GM23338 (cell line): Measurements from ENCODE around the gene COL2A1. TPM values are rescaled to one million over a fixed set of nuclear protein-coding genes. Genes with fewer than 3 reads are reported as not detected.

ENCODE experiments used
- ATAC-seq: fragments of 200-7000 bp; cut with Tn5 transposase; 3 replicates; pipeline ENCODE4 v1.9.1; 2020
- DNase-seq: peaks from one replicate; pipeline ENCODE4 v3.0.0-alpha.2; 2015; ENCODE audit warnings: low spot score
- H2AFZ ChIP-seq: fragments of 200-600 bp; sonication (generic); 2 replicates; pipeline ENCODE4 v1.8.0; 2016; ENCODE audit warnings: antibody characterized with exemption, mild to moderate bottlenecking, moderate library complexity
- H3F3A ChIP-seq: fragments of 200-600 bp; sonication (generic); replicated peaks from 2 replicates; pipeline ENCODE4 v1.8.0; 2017; ENCODE audit warnings: antibody characterized with exemption, mixed run types, low read depth
- H3K27ac ChIP-seq: fragments of 200-600 bp; sonication (generic); 2 replicates; pipeline ENCODE4 v1.6.1; 2016; ENCODE audit warnings: low read depth
- H3K27me3 ChIP-seq: fragments of 200-600 bp; sonication (generic); 2 replicates; pipeline ENCODE4 v1.8.0; 2016; ENCODE audit warnings: mild to moderate bottlenecking, mixed run types, moderate library complexity; ENCODE audit not compliant: insufficient read depth
- H3K36me3 ChIP-seq: fragments of 200-600 bp; sonication (generic); 2 replicates; pipeline ENCODE4 v1.8.0; 2016; ENCODE audit warnings: mild to moderate bottlenecking; ENCODE audit not compliant: insufficient read depth
- H3K4me1 ChIP-seq: fragments of 200-600 bp; sonication (generic); 2 replicates; pipeline ENCODE4 v1.8.0; 2016; ENCODE audit warnings: mild to moderate bottlenecking, moderate library complexity; ENCODE audit not compliant: insufficient read depth
- H3K4me2 ChIP-seq: fragments of 200-600 bp; sonication (generic); 2 replicates; pipeline ENCODE4 v1.7.1; 2017; ENCODE audit warnings: mixed run types
- H3K4me3 ChIP-seq: fragments of 200-600 bp; sonication (generic); 2 replicates; pipeline ENCODE4 v1.6.1; 2016; ENCODE audit warnings: mixed run types
- H3K79me2 ChIP-seq: fragments of 200-600 bp; sonication (generic); replicated peaks from 2 replicates; pipeline ENCODE4 v1.8.0; 2017; ENCODE audit warnings: mild to moderate bottlenecking; ENCODE audit not compliant: insufficient read depth
- H3K9me2 ChIP-seq: fragments of 200-600 bp; sonication (generic); 2 replicates; pipeline ENCODE4 v1.8.0; 2017; ENCODE audit not compliant: insufficient read depth
- H4K20me1 ChIP-seq: fragments of 200-600 bp; sonication (generic); replicated peaks from 2 replicates; pipeline ENCODE4 v1.8.0; 2017; ENCODE audit warnings: mild to moderate bottlenecking; ENCODE audit not compliant: insufficient read depth
- H3K27ac Mint-ChIP-seq: 2 replicates; pipeline ENCODE4 v1.8.0; 2020; ENCODE audit warnings: inconsistent platforms, mild to moderate bottlenecking, moderate library complexity, mixed read lengths
- H3K27me3 Mint-ChIP-seq: 3 replicates; pipeline ENCODE4 v1.8.0; 2022; ENCODE audit warnings: low read depth, mild to moderate bottlenecking, moderate library complexity, mixed read lengths, inconsistent platforms; ENCODE audit not compliant: insufficient read depth, poor library complexity
- H3K36me3 Mint-ChIP-seq: 3 replicates; pipeline ENCODE4 v1.8.0; 2021; ENCODE audit warnings: low read depth, mild to moderate bottlenecking, inconsistent platforms, moderate library complexity, mixed read lengths
- H3K4me1 Mint-ChIP-seq: 3 replicates; pipeline ENCODE4 v1.8.0; 2020; ENCODE audit warnings: mild to moderate bottlenecking, inconsistent platforms, mixed read lengths
- H3K4me3 Mint-ChIP-seq: 3 replicates; pipeline ENCODE4 v1.8.0; 2021; ENCODE audit warnings: moderate library complexity, mild to moderate bottlenecking, inconsistent platforms, mixed read lengths
- H3K9me3 Mint-ChIP-seq: 3 replicates; pipeline ENCODE4 v1.8.0; 2020; ENCODE audit warnings: moderate library complexity, mild to moderate bottlenecking, inconsistent platforms, mixed read lengths
- EZH2 ChIP-seq: fragments of 200-600 bp; sonication (generic); IDR thresholded peaks from one replicate; pipeline ENCODE4 v1.8.0; 2017; ENCODE audit warnings: antibody characterized with exemption, mild to moderate bottlenecking, low read depth; ENCODE audit not compliant: unreplicated experiment
- EZH2phosphoT487 ChIP-seq: fragments of 200-600 bp; sonication (generic); IDR thresholded peaks from one replicate; pipeline ENCODE4 v1.8.1; 2018; ENCODE audit warnings: antibody characterized with exemption; ENCODE audit not compliant: unreplicated experiment
- JUNB ChIP-seq: IDR thresholded peaks from one replicate; pipeline ENCODE4 v1.6.1; 2016; ENCODE audit warnings: antibody characterized with exemption; ENCODE audit not compliant: unreplicated experiment
- NANOG ChIP-seq: IDR thresholded peaks from 2 replicates; pipeline ENCODE4 v1.6.1; 2016; ENCODE audit warnings: antibody characterized with exemption, borderline replicate concordance
- POLR2AphosphoS5 ChIP-seq: IDR thresholded peaks from 2 replicates; pipeline ENCODE4 v1.6.1; 2016; ENCODE audit warnings: antibody characterized with exemption, low read depth
- STAT1 ChIP-seq: IDR thresholded peaks from one replicate; pipeline ENCODE4 v1.6.1; 2016; ENCODE audit warnings: antibody characterized with exemption; ENCODE audit not compliant: unreplicated experiment
- ZNF114 ChIP-seq: fragments of 250-450 bp; sonication (Bioruptor Pico); IDR thresholded peaks from 2 replicates; pipeline ENCODE4 v1.5.0; 2020; ENCODE audit warnings: mild to moderate bottlenecking, moderate library complexity
- ZNF331 ChIP-seq: fragments of 250-450 bp; sonication (Bioruptor Pico); IDR thresholded peaks from 2 replicates; pipeline ENCODE4 v1.5.0; 2020; ENCODE audit warnings: low read depth, mild to moderate bottlenecking, moderate library complexity
- polyA plus RNA-seq: library from polyadenylated mRNA; unstranded; fragments of >200 nt; fragmentation: Nextera tagmentation; extraction: Ambion mirVana; gene quantifications from 2 replicates; pipeline ENCODE4 v1.2.1, GENCODE V29; 2016
- total RNA-seq: library from RNA; depleted of rRNA; stranded (reverse); fragments of >200 nt; shearing (Covaris generic); gene quantifications from 2 replicates; pipeline ENCODE4 v1.2.3, GENCODE V29; 2014
- TF ChIP-seq, protein P1 (sequence below): IDR thresholded peaks from 2 replicates; pipeline ENCODE4 v1.6.1; 2016; ENCODE audit warnings: antibody characterized with exemption

The COL2A1 gene
- total and polyA plus RNA-seq, 2 experiments from 2014 or later: 7.0 to 24.6 TPM

DNA sequence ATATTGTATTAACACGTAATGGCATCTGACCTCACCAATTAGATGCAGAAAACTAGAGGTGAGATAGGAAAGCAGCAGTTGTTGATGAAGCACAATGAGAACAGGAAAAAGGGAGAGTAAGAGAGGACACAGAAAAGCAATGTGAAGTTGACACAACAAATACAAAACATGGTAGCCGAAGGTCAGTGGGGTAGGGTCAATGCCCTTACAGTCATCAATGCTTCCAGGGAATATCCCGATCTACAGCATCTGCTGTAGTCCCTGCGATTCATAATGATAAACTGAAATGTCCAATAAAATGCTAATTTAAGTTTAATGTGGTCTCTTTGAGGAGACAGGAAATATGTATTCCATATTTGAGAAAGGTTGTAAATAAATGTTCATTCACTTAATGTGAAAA is 2.9 kb upstream of the COL2A1 start:
- Histone ChIP-seq H3K27me3 (peaks cover 100% of the 10 kb centered on the region), H3K4me2 (no peak overlapping the region), H3K36me3 (no peaks in the 10 kb centered on the region; the same call in 1 of the 2 replicates), H3K27ac (no peak overlapping the region), H3K79me2 (no peaks in the 10 kb centered on the region), H3F3A (peaks cover 14% of the 10 kb centered on the region), H3K4me1 (peaks cover 31% of the 10 kb centered on the region), H4K20me1 (peaks cover 25% of the 10 kb centered on the region), H3K9me2 (no peaks in the 10 kb centered on the region), H2AFZ (no peak overlapping the region), H3K4me3 (no peak overlapping the region)
- H3K27ac Mint-ChIP-seq: no peak overlapping the region
- H3K36me3 Mint-ChIP-seq: no peaks in the 10 kb centered on the region; the same call in 2 of the 3 replicates
- peaks cover 23% of the 10 kb centered on the region for H3K4me1 Mint-ChIP-seq
- no peak overlapping the region for H3K4me3 Mint-ChIP-seq
- no peak for DNase-seq
- no peak for TF ChIP-seq EZH2
- no peak for TF ChIP-seq ZNF114
- TF ChIP-seq POLR2AphosphoS5: no peak
- TF ChIP-seq, protein P1, sequence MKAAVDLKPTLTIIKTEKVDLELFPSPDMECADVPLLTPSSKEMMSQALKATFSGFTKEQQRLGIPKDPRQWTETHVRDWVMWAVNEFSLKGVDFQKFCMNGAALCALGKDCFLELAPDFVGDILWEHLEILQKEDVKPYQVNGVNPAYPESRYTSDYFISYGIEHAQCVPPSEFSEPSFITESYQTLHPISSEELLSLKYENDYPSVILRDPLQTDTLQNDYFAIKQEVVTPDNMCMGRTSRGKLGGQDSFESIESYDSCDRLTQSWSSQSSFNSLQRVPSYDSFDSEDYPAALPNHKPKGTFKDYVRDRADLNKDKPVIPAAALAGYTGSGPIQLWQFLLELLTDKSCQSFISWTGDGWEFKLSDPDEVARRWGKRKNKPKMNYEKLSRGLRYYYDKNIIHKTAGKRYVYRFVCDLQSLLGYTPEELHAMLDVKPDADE: no peak
- no peak for TF ChIP-seq JUNB
- TF ChIP-seq NANOG: no peak
- TF ChIP-seq EZH2phosphoT487: no peak
- no peak for TF ChIP-seq STAT1
- no peak for ATAC-seq
- H3K9me3 Mint-ChIP-seq: peaks cover 2% of the 10 kb centered on the region; the same call in 2 of the 3 replicates
- peaks cover 99% of the 10 kb centered on the region for H3K27me3 Mint-ChIP-seq

GRCh38 chr12:48005750-48006021 is 1.4 kb upstream of the COL2A1 start:
- peaks cover 99% of the 10 kb centered on the region for H3K27me3 Mint-ChIP-seq
- peak overlapping the region; percentile 98 for H3K4me2 ChIP-seq
- DNase-seq: no peak
- peaks cover 2% of the 10 kb centered on the region; the same call in 2 of the 3 replicates for H3K9me3 Mint-ChIP-seq
- ATAC-seq: no peak
- H3K36me3 Mint-ChIP-seq: no peaks in the 10 kb centered on the region; the same call in 2 of the 3 replicates
- no peak overlapping the region for H3K27ac Mint-ChIP-seq
- H3F3A ChIP-seq: peaks cover 19% of the 10 kb centered on the region
- peaks cover 32% of the 10 kb centered on the region for H3K4me1 Mint-ChIP-seq
- H3K9me2 ChIP-seq: no peaks in the 10 kb centered on the region
- peak overlapping the region; percentile 79 for H3K4me3 ChIP-seq
- H3K79me2 ChIP-seq: no peaks in the 10 kb centered on the region
- H3K4me1 ChIP-seq: peaks cover 39% of the 10 kb centered on the region
- peaks cover 100% of the 10 kb centered on the region for H3K27me3 ChIP-seq
- H3K27ac ChIP-seq: no peak overlapping the region
- H2AFZ ChIP-seq: no peak overlapping the region
- H3K36me3 ChIP-seq: no peaks in the 10 kb centered on the region; the same call in 1 of the 2 replicates
- peaks cover 27% of the 10 kb centered on the region; the same call in 1 of the 2 replicates for H4K20me1 ChIP-seq
- peak overlapping the region; percentile 75 for H3K4me3 Mint-ChIP-seq
- no peak for TF ChIP-seq ZNF331 (CRISPR knock-in tag)
- peak; percentile 60 for TF ChIP-seq EZH2

- peak overlapping the region; percentile 98 for H3K4me2 ChIP-seq
- Mint-ChIP-seq H3K36me3 (no peaks in the 10 kb centered on the region; the same call in 2 of the 3 replicates), H3K4me3 (peak overlapping the region; percentile 75), H3K4me1 (peaks cover 37% of the 10 kb centered on the region), H3K9me3 (peaks cover 2% of the 10 kb centered on the region; the same call in 2 of the 3 replicates), H3K27me3 (peaks cover 99% of the 10 kb centered on the region), H3K27ac (no peak overlapping the region)
- DNase-seq: peak; percentile 70
- H3F3A ChIP-seq: peaks cover 24% of the 10 kb centered on the region
- peak; percentile 9 for ATAC-seq
- peaks cover 44% of the 10 kb centered on the region for H3K4me1 ChIP-seq
- peaks cover 100% of the 10 kb centered on the region for H3K27me3 ChIP-seq
- no peaks in the 10 kb centered on the region for H3K79me2 ChIP-seq
- peak overlapping the region; percentile 97 for H2AFZ ChIP-seq
- H3K36me3 ChIP-seq: no peaks in the 10 kb centered on the region; the same call in 1 of the 2 replicates
- H3K4me3 ChIP-seq: peak overlapping the region; percentile 79
- no peak overlapping the region for H3K27ac ChIP-seq
- H4K20me1 ChIP-seq: peaks cover 33% of the 10 kb centered on the region; the same call in 1 of the 2 replicates
- H3K9me2 ChIP-seq: no peaks in the 10 kb centered on the region
- TF ChIP-seq, protein P1: no peak
- TF ChIP-seq EZH2phosphoT487: peak; percentile 19
- TF ChIP-seq EZH2: peak; percentile 82
- no peak for TF ChIP-seq JUNB
- no peak for TF ChIP-seq STAT1
Observed at GRCh38 chr12:48005001-48005749, 899 bp upstream of the COL2A1 start.
